Gastrocnemius medialis (tissue), 4 donors: ENCODE measurements around the gene GRIN1.

Experiments
- POLR2A ChIP-seq, 2 donors: fragments of 450-650 bp; IDR thresholded peaks; one replicate each; pipeline ENCODE4 v1.6.1; 2017; ENCODE audit warnings: antibody characterized with exemption in 2 of 2, mild to moderate bottlenecking in 2 of 2, moderate library complexity in 2 of 2
- TF ChIP-seq, protein P1 (sequence below), 5 experiments: fragments of 450-650 bp in 3 of 5; fragments of 200-600 bp in 2 of 5; sonication (generic) in 2 of 5; IDR thresholded peaks in 4 of 5; conservative IDR thresholded peaks in 1 of 5; 1 replicate in 4 of 5; 2 replicates in 1 of 5; pipeline ENCODE4 v1.5.1; 2016 to 2019; ENCODE audit warnings: antibody characterized with exemption in 5 of 5, mild to moderate bottlenecking in 3 of 5, moderate library complexity in 3 of 5

DNA sequence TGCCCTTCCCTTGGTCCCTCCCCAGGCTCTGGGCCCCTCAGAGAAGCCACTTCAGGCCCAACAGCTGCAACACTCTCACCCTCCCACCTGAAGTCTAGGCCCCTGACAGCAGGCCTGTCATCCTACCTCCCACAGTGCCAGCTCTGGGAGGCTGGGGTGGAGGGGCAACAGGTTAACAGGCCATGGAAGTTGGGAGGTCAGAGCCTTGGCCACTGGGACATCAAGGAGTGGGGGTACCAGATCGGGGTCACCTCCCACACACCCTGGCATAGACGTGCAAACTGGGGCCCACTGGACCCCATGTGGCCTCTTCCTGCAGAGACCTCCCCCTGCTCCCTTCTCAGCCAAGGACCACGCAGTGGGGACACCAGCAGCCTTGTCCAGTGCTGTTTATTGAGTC, 52.3 kb downstream of the GRIN1 start:
- TF ChIP-seq, protein P1, sequence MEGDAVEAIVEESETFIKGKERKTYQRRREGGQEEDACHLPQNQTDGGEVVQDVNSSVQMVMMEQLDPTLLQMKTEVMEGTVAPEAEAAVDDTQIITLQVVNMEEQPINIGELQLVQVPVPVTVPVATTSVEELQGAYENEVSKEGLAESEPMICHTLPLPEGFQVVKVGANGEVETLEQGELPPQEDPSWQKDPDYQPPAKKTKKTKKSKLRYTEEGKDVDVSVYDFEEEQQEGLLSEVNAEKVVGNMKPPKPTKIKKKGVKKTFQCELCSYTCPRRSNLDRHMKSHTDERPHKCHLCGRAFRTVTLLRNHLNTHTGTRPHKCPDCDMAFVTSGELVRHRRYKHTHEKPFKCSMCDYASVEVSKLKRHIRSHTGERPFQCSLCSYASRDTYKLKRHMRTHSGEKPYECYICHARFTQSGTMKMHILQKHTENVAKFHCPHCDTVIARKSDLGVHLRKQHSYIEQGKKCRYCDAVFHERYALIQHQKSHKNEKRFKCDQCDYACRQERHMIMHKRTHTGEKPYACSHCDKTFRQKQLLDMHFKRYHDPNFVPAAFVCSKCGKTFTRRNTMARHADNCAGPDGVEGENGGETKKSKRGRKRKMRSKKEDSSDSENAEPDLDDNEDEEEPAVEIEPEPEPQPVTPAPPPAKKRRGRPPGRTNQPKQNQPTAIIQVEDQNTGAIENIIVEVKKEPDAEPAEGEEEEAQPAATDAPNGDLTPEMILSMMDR (IDR thresholded peaks at IDR 0.05 in 4 of 5, conservative IDR thresholded peaks at IDR 0.05 in 1 of 5), result no peak
- no peak for TF ChIP-seq POLR2A (IDR thresholded peaks at IDR 0.05)
